Rectal smooth muscle tissue (tissue), 1 donor: ENCODE measurements around the gene FNDC3B.

Source experiments
- H3K27ac ChIP-seq: one replicate; pipeline ENCODE4 v1.7.0; 2013; ENCODE audit warnings: low read depth, low read length, inconsistent platforms
- H3K27me3 ChIP-seq: one replicate; pipeline ENCODE4 v1.7.0; 2013; ENCODE audit warnings: low read length; ENCODE audit not compliant: control insufficient read depth, insufficient read depth
- H3K36me3 ChIP-seq: one replicate; pipeline ENCODE4 v1.7.0; 2013; ENCODE audit warnings: low read length; ENCODE audit not compliant: control insufficient read depth, insufficient read depth
- H3K4me1 ChIP-seq: one replicate; pipeline ENCODE4 v1.7.0; 2013; ENCODE audit warnings: low read length; ENCODE audit not compliant: control insufficient read depth, insufficient read depth
- H3K4me3 ChIP-seq: one replicate; pipeline ENCODE4 v1.7.0; 2013; ENCODE audit warnings: low read length
- H3K9ac ChIP-seq: one replicate; pipeline ENCODE4 v1.7.0; 2013; ENCODE audit warnings: low read length

FNDC3B gene

GRCh38 chr3:172270557-172271166 lies 231.3 kb downstream of the FNDC3B start:
- Histone ChIP-seq H3K9ac (no peak overlapping the region), H3K4me3 (no peak overlapping the region), H3K27ac (no peak overlapping the region), H3K4me1 (no peaks in the 10 kb centered on the region), H3K36me3 (peaks cover 5% of the 10 kb centered on the region), H3K27me3 (no peaks in the 10 kb centered on the region)

- no peak overlapping the region for H3K4me3 ChIP-seq
- peaks cover under 1% of the 10 kb centered on the region for H3K36me3 ChIP-seq
- H3K4me1 ChIP-seq: no peaks in the 10 kb centered on the region
- no peak overlapping the region for H3K9ac ChIP-seq
- H3K27me3 ChIP-seq: no peaks in the 10 kb centered on the region
- no peak overlapping the region for H3K27ac ChIP-seq
These were observed 232.1 kb downstream of the FNDC3B start for GRCh38 chr3:172271386-172271976.

- H3K9ac ChIP-seq: no peak overlapping the region
- H3K4me1 ChIP-seq: no peaks in the 10 kb centered on the region
- no peaks in the 10 kb centered on the region for H3K36me3 ChIP-seq
- H3K27me3 ChIP-seq: no peaks in the 10 kb centered on the region
- no peak overlapping the region for H3K4me3 ChIP-seq
- no peak overlapping the region for H3K27ac ChIP-seq
These were observed 233.3 kb downstream of the FNDC3B start for GRCh38 chr3:172272698-172273097.

GRCh38 chr3:172273378-172273777 lies 234.0 kb downstream of the FNDC3B start:
- no peak overlapping the region for H3K27ac ChIP-seq
- no peak overlapping the region for H3K4me3 ChIP-seq
- no peak overlapping the region for H3K9ac ChIP-seq
- no peaks in the 10 kb centered on the region for H3K27me3 ChIP-seq
- no peaks in the 10 kb centered on the region for H3K4me1 ChIP-seq
- no peaks in the 10 kb centered on the region for H3K36me3 ChIP-seq

GRCh38 chr3:172274906-172275305 lies 235.5 kb downstream of the FNDC3B start:
- no peak overlapping the region for H3K4me3 ChIP-seq
- no peaks in the 10 kb centered on the region for H3K4me1 ChIP-seq
- no peaks in the 10 kb centered on the region for H3K36me3 ChIP-seq
- no peak overlapping the region for H3K9ac ChIP-seq
- no peak overlapping the region for H3K27ac ChIP-seq
- no peaks in the 10 kb centered on the region for H3K27me3 ChIP-seq

- Histone ChIP-seq H3K4me1 (peaks cover 4% of the 10 kb centered on the region), H3K36me3 (no peaks in the 10 kb centered on the region), H3K27ac (no peak overlapping the region), H3K9ac (no peak overlapping the region), H3K4me3 (no peak overlapping the region), H3K27me3 (no peaks in the 10 kb centered on the region)
These were observed 236.2 kb downstream of the FNDC3B start for GRCh38 chr3:172275586-172275985.

- Histone ChIP-seq H3K36me3 (no peaks in the 10 kb centered on the region), H3K4me1 (peaks cover 4% of the 10 kb centered on the region), H3K9ac (no peak overlapping the region), H3K4me3 (no peak overlapping the region), H3K27ac (no peak overlapping the region), H3K27me3 (no peaks in the 10 kb centered on the region)
These were observed 236.7 kb downstream of the FNDC3B start for GRCh38 chr3:172276103-172276502.

- H3K27me3 ChIP-seq: no peaks in the 10 kb centered on the region
- H3K4me3 ChIP-seq: no peak overlapping the region
- H3K4me1 ChIP-seq: peaks cover 4% of the 10 kb centered on the region
- H3K36me3 ChIP-seq: no peaks in the 10 kb centered on the region
- no peak overlapping the region for H3K27ac ChIP-seq
- H3K9ac ChIP-seq: no peak overlapping the region
These were observed 237.8 kb downstream of the FNDC3B start for GRCh38 chr3:172277151-172277652.

- Histone ChIP-seq H3K9ac (no peak overlapping the region), H3K27ac (no peak overlapping the region), H3K4me1 (peaks cover 4% of the 10 kb centered on the region)
These were observed 239.8 kb downstream of the FNDC3B start for GRCh38 chr3:172279191-172279640.

GRCh38 chr3:172279974-172280373 lies 240.6 kb downstream of the FNDC3B start:
- Histone ChIP-seq H3K36me3 (no peaks in the 10 kb centered on the region), H3K4me3 (no peak overlapping the region), H3K27ac (no peak overlapping the region), H3K4me1 (peaks cover 4% of the 10 kb centered on the region), H3K27me3 (no peaks in the 10 kb centered on the region), H3K9ac (no peak overlapping the region)

More at GRCh38 chr3:172279191-172279640, 239.8 kb downstream of the FNDC3B start:
- Histone ChIP-seq H3K36me3 (no peaks in the 10 kb centered on the region), H3K27me3 (no peaks in the 10 kb centered on the region), H3K4me3 (no peak overlapping the region)

- H3K36me3 ChIP-seq: no peaks in the 10 kb centered on the region
- peaks cover 4% of the 10 kb centered on the region for H3K4me1 ChIP-seq
- no peak overlapping the region for H3K27ac ChIP-seq
- no peak overlapping the region for H3K9ac ChIP-seq
- H3K4me3 ChIP-seq: no peak overlapping the region
- no peaks in the 10 kb centered on the region for H3K27me3 ChIP-seq
These were observed 241.2 kb downstream of the FNDC3B start for GRCh38 chr3:172280406-172281051.

GRCh38 chr3:172281884-172282283 lies 242.5 kb downstream of the FNDC3B start:
- no peaks in the 10 kb centered on the region for H3K27me3 ChIP-seq
- no peak overlapping the region for H3K27ac ChIP-seq
- H3K36me3 ChIP-seq: peaks cover 3% of the 10 kb centered on the region
- peaks cover 4% of the 10 kb centered on the region for H3K4me1 ChIP-seq
- no peak overlapping the region for H3K9ac ChIP-seq
- no peak overlapping the region for H3K4me3 ChIP-seq
